K562 (cell line): Measurements from ENCODE around the gene MPV17L2. TPM values are rescaled to one million over a fixed set of nuclear protein-coding genes. Genes with fewer than 3 reads are reported as not detected.
A peak's percentile ranks its signal among the peaks of the same experiment; 100 is the strongest.

Experiments used
- ARID3B ChIP-seq: fragments of 250-450 bp; sonication (Bioruptor Pico); IDR thresholded peaks from 2 replicates; pipeline ENCODE4 v1.4.0; 2020; ENCODE audit warnings: borderline replicate concordance
- BMI1 ChIP-seq: fragments of 150-350 bp; IDR thresholded peaks from 2 replicates; pipeline ENCODE4 v1.6.1; 2014; ENCODE audit warnings: low read length
- BRD4 ChIP-seq: fragments of 200-600 bp; sonication (generic); IDR thresholded peaks from 2 replicates; pipeline ENCODE4 v1.6.1; 2017; ENCODE audit warnings: inconsistent platforms
- CBX3 ChIP-seq, 2 experiments: IDR thresholded peaks; 1 replicate in 1 of 2; 2 replicates in 1 of 2; pipeline ENCODE4 v1.6.1; 2012; ENCODE audit warnings: inconsistent platforms in 2 of 2, low read length in 2 of 2, borderline replicate concordance in 1 of 2, control low read depth in 1 of 2
- CEBPB ChIP-seq: fragments of 450-650 bp; IDR thresholded peaks from 2 replicates; pipeline ENCODE4 v1.6.1; 2016; ENCODE audit warnings: missing genetic modification characterization, missing compliant biosample characterization
- CHAMP1 ChIP-seq: fragments of 450-650 bp; IDR thresholded peaks from 2 replicates; pipeline ENCODE4 v1.6.1; 2016; ENCODE audit warnings: mild to moderate bottlenecking
- E2F4 ChIP-seq: sonication (generic); formaldehyde crosslinking; IDR thresholded peaks from 2 replicates; pipeline ENCODE4 v1.8.0; 2022; ENCODE audit warnings: mild to moderate bottlenecking, low read depth, missing genetic modification reagents
- MBD2 ChIP-seq: sonication (generic); IDR thresholded peaks from 2 replicates; pipeline ENCODE4 v1.6.1; 2016; ENCODE audit warnings: low read depth, borderline replicate concordance
- MCM3 ChIP-seq: fragments of 450-650 bp; IDR thresholded peaks from 2 replicates; pipeline ENCODE4 v1.6.1; 2016
- MEF2A ChIP-seq: IDR thresholded peaks from 2 replicates; pipeline ENCODE4 v1.6.1; 2011; ENCODE audit warnings: low read depth, mild to moderate bottlenecking, low read length, moderate library complexity; ENCODE audit not compliant: control insufficient read depth
- RBM14 ChIP-seq: fragments of 200-400 bp; formaldehyde crosslinking; IDR thresholded peaks from 2 replicates; pipeline ENCODE4 v1.6.1; 2018; ENCODE audit warnings: low read depth, mild to moderate bottlenecking, low read length, moderate library complexity, borderline replicate concordance; ENCODE audit not compliant: insufficient read depth
- RBM39 ChIP-seq: fragments of 200-400 bp; formaldehyde crosslinking; optimal IDR thresholded peaks from 2 replicates; pipeline ENCODE3; 2018; ENCODE audit warnings: low read depth, low read length
- RNF219 ChIP-seq: fragments of 250-450 bp; sonication (Bioruptor Pico); IDR thresholded peaks from 2 replicates; pipeline ENCODE4 v1.5.0; 2022; ENCODE audit warnings: mild to moderate bottlenecking
- TRIM25 ChIP-seq: fragments of 450-650 bp; IDR thresholded peaks from 2 replicates; pipeline ENCODE4 v1.7.0; 2016; ENCODE audit warnings: borderline replicate concordance
- TRIM28 ChIP-seq: fragments of 450-650 bp; IDR thresholded peaks from 2 replicates; pipeline ENCODE4 v1.6.1; 2017
- TSC22D4 ChIP-seq: fragments of 450-650 bp; IDR thresholded peaks from 2 replicates; pipeline ENCODE4 v1.6.1; 2016; ENCODE audit warnings: missing genetic modification characterization, missing biosample characterization, control low read depth
- ZC3H11A ChIP-seq: IDR thresholded peaks from 2 replicates; pipeline ENCODE4 v1.6.1; 2012; ENCODE audit warnings: low read depth, low read length, improper control_type of control experiment
- ZC3H8 ChIP-seq: fragments of 450-650 bp; IDR thresholded peaks from 2 replicates; pipeline ENCODE4 v1.6.1; 2017
- ZFP36 ChIP-seq: fragments of 150-350 bp; IDR thresholded peaks from 2 replicates; pipeline ENCODE4 v1.6.1; 2018; ENCODE audit warnings: low read length, low read depth; ENCODE audit not compliant: partially characterized antibody
- ZFX ChIP-seq: sonication (generic); formaldehyde crosslinking; IDR thresholded peaks from 2 replicates; pipeline ENCODE4 v1.8.0; 2022; ENCODE audit warnings: mild to moderate bottlenecking, missing genetic modification reagents, moderate library complexity
- ZNF165 ChIP-seq: fragments of 250-450 bp; sonication (Bioruptor Pico); IDR thresholded peaks from 2 replicates; pipeline ENCODE4 v1.4.0; 2020; ENCODE audit warnings: borderline replicate concordance
- ZSCAN32 ChIP-seq: fragments of 450-650 bp; formaldehyde crosslinking; IDR thresholded peaks from 2 replicates; pipeline ENCODE4 v1.4.0; 2020; ENCODE audit warnings: mild to moderate bottlenecking, moderate library complexity
- polyA plus RNA-seq, 8 experiments: library from polyadenylated mRNA; depleted of rRNA in 4 of 8; stranded (reverse) in 5 of 8; unstranded in 3 of 8; fragments of >200 nt; fragmentation: Nextera tagmentation in 2 of 8; fragmentation: Illumina TruSeq in 1 of 8; extraction: Ambion mirVana in 2 of 8; extraction: Trizol in 1 of 8; gene quantifications; 2 replicates each; pipeline versions ENCODE4 v1.2.1 to v1.2.3, GENCODE V29; 2011 to 2014; ENCODE audit warnings: inconsistent platforms in 1 of 8, missing spikeins in 1 of 8
- total RNA-seq, 7 experiments: library from RNA; depleted of rRNA in 6 of 7; stranded (reverse); fragments of >200 nt in 6 of 7; fragmentation: Illumina TruSeq in 2 of 7; extraction: Trizol in 2 of 7; gene quantifications; 2 replicates each; pipeline versions ENCODE4 v1.2.1 to v1.2.3, GENCODE V29; 2011 to 2021; ENCODE audit warnings: low replicate concordance in 1 of 7

Gene MPV17L2
- total and polyA plus RNA-seq, 9 of the 15 experiments (the other 6 are each of a cell fraction or from before 2014, with no cell fraction given): 10.6 to 60.2 (median 28.5) TPM

GRCh38 chr19:18239303-18239702 lies 46.3 kb downstream of the MPV17L2 start (continued):
- TF ChIP-seq TRIM25 (no peak), RBM14 (no peak), ZFX (CRISPR knock-in tag) (no peak), ARID3B (no peak), RBM39 (no peak), CHAMP1 (no peak), MBD2 (no peak), ZSCAN32 (no peak), BRD4 (no peak), BMI1 (no peak), CEBPB (tag) (no peak), CBX3 (IDR thresholded peaks at IDR 0.05; ENCODE audit: borderline replicate concordance in 1 of 2, low read length in 2 of 2) (no peak; a peak in 1 of 3 replicates), ZC3H8 (no peak), RNF219 (CRISPR knock-in tag) (no peak), TRIM28 (no peak), TSC22D4 (tag) (no peak), E2F4 (CRISPR knock-in tag) (peak; percentile 60; the same call in 1 of the 2 replicates), ZNF165 (no peak), MCM3 (no peak), ZC3H11A (no peak), MEF2A (no peak), ZFP36 (no peak)
